Measurements from ENCODE around the gene CWC22.

CWC22 gene

DNA sequence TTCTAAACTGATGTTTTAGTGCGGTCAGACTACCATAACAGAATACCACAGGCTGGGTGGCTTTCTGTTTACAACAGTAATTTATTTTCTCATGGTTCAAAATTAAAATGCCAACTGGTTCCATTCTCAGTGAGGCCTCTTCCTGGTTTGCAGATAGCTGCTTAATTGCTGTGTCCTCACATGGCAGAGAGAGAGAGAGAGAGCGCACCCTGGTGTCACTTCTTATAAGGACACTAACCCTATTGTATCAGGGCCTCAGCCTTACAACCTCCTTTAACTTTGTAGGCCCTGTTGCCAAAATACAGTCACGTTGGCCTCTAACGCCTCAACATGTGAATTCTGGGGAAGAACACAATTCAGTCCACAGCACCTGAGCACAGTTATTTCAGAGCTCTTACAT lies 108.2 kb downstream of the CWC22 start:
- DNase-seq (ENCODE audit: extremely low read depth, low read depth) = peak; percentile 14
- TF ChIP-seq, protein P1, sequence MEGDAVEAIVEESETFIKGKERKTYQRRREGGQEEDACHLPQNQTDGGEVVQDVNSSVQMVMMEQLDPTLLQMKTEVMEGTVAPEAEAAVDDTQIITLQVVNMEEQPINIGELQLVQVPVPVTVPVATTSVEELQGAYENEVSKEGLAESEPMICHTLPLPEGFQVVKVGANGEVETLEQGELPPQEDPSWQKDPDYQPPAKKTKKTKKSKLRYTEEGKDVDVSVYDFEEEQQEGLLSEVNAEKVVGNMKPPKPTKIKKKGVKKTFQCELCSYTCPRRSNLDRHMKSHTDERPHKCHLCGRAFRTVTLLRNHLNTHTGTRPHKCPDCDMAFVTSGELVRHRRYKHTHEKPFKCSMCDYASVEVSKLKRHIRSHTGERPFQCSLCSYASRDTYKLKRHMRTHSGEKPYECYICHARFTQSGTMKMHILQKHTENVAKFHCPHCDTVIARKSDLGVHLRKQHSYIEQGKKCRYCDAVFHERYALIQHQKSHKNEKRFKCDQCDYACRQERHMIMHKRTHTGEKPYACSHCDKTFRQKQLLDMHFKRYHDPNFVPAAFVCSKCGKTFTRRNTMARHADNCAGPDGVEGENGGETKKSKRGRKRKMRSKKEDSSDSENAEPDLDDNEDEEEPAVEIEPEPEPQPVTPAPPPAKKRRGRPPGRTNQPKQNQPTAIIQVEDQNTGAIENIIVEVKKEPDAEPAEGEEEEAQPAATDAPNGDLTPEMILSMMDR (IDR thresholded peaks at IDR 0.05; ENCODE audit: low read depth, low read length, missing control alignments) = peak; percentile 52

More for the DNA sequence above, 108.2 kb downstream of the CWC22 start:
- H3K4me3 ChIP-seq (replicated peaks; ENCODE audit: low read depth, low read length) = no peak overlapping the region
